GM12878 (cell line): Measurements from ENCODE around the gene SEPHS2. TPM values are rescaled to one million over a fixed set of nuclear protein-coding genes. Genes with fewer than 3 reads are reported as not detected.

Experiments used
- MTA2 ChIP-seq: fragments of 450-650 bp; IDR thresholded peaks from 2 replicates; pipeline ENCODE4 v1.6.1; 2016; ENCODE audit warnings: low read depth, mild to moderate bottlenecking, moderate library complexity
- MYC ChIP-seq: IDR thresholded peaks from 2 replicates; pipeline ENCODE4 v1.6.1; 2011; ENCODE audit warnings: mild to moderate bottlenecking, low read length, moderate library complexity, inconsistent platforms; ENCODE audit not compliant: insufficient read depth, insufficient replicate concordance, insufficient read length, severe bottlenecking
- PAX5 ChIP-seq: IDR thresholded peaks from 2 replicates; pipeline ENCODE4 v1.6.1; 2011; ENCODE audit warnings: low read depth, low read length, borderline replicate concordance
- POLR2AphosphoS5 ChIP-seq: IDR thresholded peaks from 2 replicates; pipeline ENCODE4 v1.6.1; 2011; ENCODE audit warnings: mild to moderate bottlenecking, low read length, inconsistent platforms
- WRNIP1 ChIP-seq: IDR thresholded peaks from 2 replicates; pipeline ENCODE4 v1.6.1; 2011; ENCODE audit warnings: low read depth, low read length, improper control_type of control experiment, borderline replicate concordance
- YY1 ChIP-seq: IDR thresholded peaks from 2 replicates; pipeline ENCODE4 v1.6.1; 2011; ENCODE audit warnings: low read depth, mild to moderate bottlenecking, low read length
- polyA plus RNA-seq, 11 experiments: library from polyadenylated mRNA; depleted of rRNA in 4 of 11; unstranded in 6 of 11; stranded (reverse) in 5 of 11; fragments of >200 nt; fragmentation: Nextera tagmentation in 4 of 11; fragmentation: Illumina TruSeq in 1 of 11; extraction: Ambion mirVana in 4 of 11; extraction: Trizol in 1 of 11; gene quantifications; 1 replicate in 1 of 11; 2 replicates in 10 of 11; pipeline versions ENCODE4 v1.2.1 to v1.2.3, GENCODE V29; 2011 to 2016; ENCODE audit warnings: inconsistent platforms in 2 of 11, missing spikeins in 2 of 11, low read depth in 1 of 11
- total RNA-seq, 4 experiments: library from RNA; depleted of rRNA in 3 of 4; stranded (reverse); fragments of >200 nt in 3 of 4; fragmentation: Illumina TruSeq in 1 of 4; extraction: Trizol in 1 of 4; gene quantifications; 2 replicates each; pipeline versions ENCODE4 v1.2.1 to v1.2.3, GENCODE V29; 2013 to 2021
- TF ChIP-seq, protein P1 (sequence below): fragments of 450-650 bp; IDR thresholded peaks from 2 replicates; pipeline ENCODE4 v1.6.1; 2016; ENCODE audit warnings: mild to moderate bottlenecking, moderate library complexity, borderline replicate concordance
- TF ChIP-seq, protein P2 (sequence below): fragments of 450-650 bp; IDR thresholded peaks from 2 replicates; pipeline ENCODE4 v1.6.1; 2016; ENCODE audit warnings: mild to moderate bottlenecking

The SEPHS2 gene
- total and polyA plus RNA-seq, 10 of the 15 experiments (the other 5 are each of a cell fraction or from before 2014, with no cell fraction given): 21.6 to 99.8 (median 72.9) TPM

DNA sequence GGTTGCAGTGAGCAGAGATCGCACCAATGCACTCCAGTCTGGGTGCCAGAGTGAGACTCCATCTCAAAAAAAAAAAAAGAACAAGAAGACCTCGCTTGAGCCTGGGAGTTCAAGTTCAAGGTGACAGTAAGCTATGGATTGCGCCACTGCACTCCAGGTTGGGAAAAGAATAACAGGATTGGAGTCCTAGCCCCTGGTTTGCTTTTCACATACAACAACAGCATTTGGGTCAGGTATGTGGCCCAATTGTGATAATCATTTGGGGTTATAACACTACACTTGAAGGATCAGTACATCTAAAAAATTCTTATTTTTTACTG lies 3.4 kb upstream of the SEPHS2 start (continued):
- TF ChIP-seq, protein P1, sequence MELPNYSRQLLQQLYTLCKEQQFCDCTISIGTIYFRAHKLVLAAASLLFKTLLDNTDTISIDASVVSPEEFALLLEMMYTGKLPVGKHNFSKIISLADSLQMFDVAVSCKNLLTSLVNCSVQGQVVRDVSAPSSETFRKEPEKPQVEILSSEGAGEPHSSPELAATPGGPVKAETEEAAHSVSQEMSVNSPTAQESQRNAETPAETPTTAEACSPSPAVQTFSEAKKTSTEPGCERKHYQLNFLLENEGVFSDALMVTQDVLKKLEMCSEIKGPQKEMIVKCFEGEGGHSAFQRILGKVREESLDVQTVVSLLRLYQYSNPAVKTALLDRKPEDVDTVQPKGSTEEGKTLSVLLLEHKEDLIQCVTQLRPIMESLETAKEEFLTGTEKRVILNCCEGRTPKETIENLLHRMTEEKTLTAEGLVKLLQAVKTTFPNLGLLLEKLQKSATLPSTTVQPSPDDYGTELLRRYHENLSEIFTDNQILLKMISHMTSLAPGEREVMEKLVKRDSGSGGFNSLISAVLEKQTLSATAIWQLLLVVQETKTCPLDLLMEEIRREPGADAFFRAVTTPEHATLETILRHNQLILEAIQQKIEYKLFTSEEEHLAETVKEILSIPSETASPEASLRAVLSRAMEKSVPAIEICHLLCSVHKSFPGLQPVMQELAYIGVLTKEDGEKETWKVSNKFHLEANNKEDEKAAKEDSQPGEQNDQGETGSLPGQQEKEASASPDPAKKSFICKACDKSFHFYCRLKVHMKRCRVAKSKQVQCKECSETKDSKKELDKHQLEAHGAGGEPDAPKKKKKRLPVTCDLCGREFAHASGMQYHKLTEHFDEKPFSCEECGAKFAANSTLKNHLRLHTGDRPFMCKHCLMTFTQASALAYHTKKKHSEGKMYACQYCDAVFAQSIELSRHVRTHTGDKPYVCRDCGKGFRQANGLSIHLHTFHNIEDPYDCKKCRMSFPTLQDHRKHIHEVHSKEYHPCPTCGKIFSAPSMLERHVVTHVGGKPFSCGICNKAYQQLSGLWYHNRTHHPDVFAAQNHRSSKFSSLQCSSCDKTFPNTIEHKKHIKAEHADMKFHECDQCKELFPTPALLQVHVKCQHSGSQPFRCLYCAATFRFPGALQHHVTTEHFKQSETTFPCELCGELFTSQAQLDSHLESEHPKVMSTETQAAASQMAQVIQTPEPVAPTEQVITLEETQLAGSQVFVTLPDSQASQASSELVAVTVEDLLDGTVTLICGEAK: no peak
- TF ChIP-seq WRNIP1: no peak
- no peak for TF ChIP-seq MTA2
- no peak for TF ChIP-seq MYC
- TF ChIP-seq PAX5: no peak
- TF ChIP-seq, protein P2, sequence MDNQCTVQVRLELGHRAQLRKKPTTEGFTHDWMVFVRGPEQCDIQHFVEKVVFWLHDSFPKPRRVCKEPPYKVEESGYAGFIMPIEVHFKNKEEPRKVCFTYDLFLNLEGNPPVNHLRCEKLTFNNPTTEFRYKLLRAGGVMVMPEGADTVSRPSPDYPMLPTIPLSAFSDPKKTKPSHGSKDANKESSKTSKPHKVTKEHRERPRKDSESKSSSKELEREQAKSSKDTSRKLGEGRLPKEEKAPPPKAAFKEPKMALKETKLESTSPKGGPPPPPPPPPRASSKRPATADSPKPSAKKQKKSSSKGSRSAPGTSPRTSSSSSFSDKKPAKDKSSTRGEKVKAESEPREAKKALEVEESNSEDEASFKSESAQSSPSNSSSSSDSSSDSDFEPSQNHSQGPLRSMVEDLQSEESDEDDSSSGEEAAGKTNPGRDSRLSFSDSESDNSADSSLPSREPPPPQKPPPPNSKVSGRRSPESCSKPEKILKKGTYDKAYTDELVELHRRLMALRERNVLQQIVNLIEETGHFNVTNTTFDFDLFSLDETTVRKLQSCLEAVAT: no peak
- TF ChIP-seq POLR2AphosphoS5: no peak
- no peak for TF ChIP-seq YY1
